HCT116 (cell line): Measurements from ENCODE around the gene GHR. TPM values are rescaled to one million over a fixed set of nuclear protein-coding genes. Genes with fewer than 3 reads are reported as not detected.

Experiments
- ATAC-seq: fragments of 200-7000 bp; cut with Tn5 transposase; 2 replicates; pipeline ENCODE4 v1.9.1; 2020; ENCODE audit warnings: mild to moderate bottlenecking, moderate library complexity
- BruUV-seq: library from RNA; stranded (reverse); fragments of 400-500 nt; replicated peaks from 2 replicates; lab custom pipeline; 2021; lab: Mats Ljungman, UMichigan
- CTCF ChIA-PET: fragments of 300-600 bp; sonication (Branson Sonifier 250); formaldehyde crosslinking; loops from one replicate; lab custom pipeline; 2021; ENCODE audit warnings: antibody characterized with exemption; lab: Charles Lee
- POLR2A ChIA-PET: fragments of 300-600, 350-600 bp; sonication (Branson Sonifier 250); formaldehyde crosslinking; loops from one replicate; lab custom pipeline; 2021; ENCODE audit warnings: antibody characterized with exemption; lab: Charles Lee
- RAD21 ChIA-PET, 2 experiments: fragments of 300-600 bp; sonication (Branson Sonifier 250); formaldehyde crosslinking; loops; one replicate each; lab custom pipeline; 2023; ENCODE audit warnings: low total read pairs in 2 of 2; ENCODE audit not compliant: uncharacterized antibody in 2 of 2, unreplicated experiment in 2 of 2, low non-redundant PET in 1 of 2; lab: Charles Lee
- DNase-seq: peaks from one replicate; pipeline ENCODE4 v3.0.0-alpha.2; 2010; ENCODE audit warnings: low read depth, low spot score
- H2AFZ ChIP-seq: fragments of 200-600 bp; shearing (Covaris generic), sonication (generic); 2 replicates; pipeline ENCODE4 v1.6.1; 2017; ENCODE audit warnings: low read depth, mixed run types, mixed read lengths, antibody characterized with exemption, low read length; ENCODE audit not compliant: poor library complexity, severe bottlenecking
- H3K27ac ChIP-seq: 2 replicates; pipeline ENCODE4 v1.5.1; 2012; ENCODE audit warnings: low read depth, low read length
- H3K27me3 ChIP-seq: fragments of 200-600 bp; sonication (generic); 2 replicates; pipeline ENCODE4 v1.6.1; 2016; ENCODE audit warnings: mixed run types, low read length, mixed read lengths; ENCODE audit not compliant: insufficient read depth
- H3K36me3 ChIP-seq, 2 experiments: fragments of 200-500 bp in 1 of 2; fragments of 200-600 bp in 1 of 2; sonication (Bioruptor generic) in 1 of 2; sonication (generic) in 1 of 2; 2 replicates each; pipeline versions ENCODE4 v1.5.1 to v1.6.1; 2014 to 2016; ENCODE audit warnings: low read length in 2 of 2, inconsistent platforms in 1 of 2, mixed read lengths in 1 of 2, mixed run types in 1 of 2; ENCODE audit not compliant: insufficient read depth in 2 of 2, control insufficient read depth in 1 of 2
- H3K4me1 ChIP-seq, 2 experiments: fragments of 200-600 bp in 1 of 2; sonication (generic) in 1 of 2; 2 replicates each; pipeline versions ENCODE4 v1.5.1 to v1.6.1; 2012 to 2017; ENCODE audit warnings: low read length in 2 of 2, inconsistent platforms in 1 of 2, mild to moderate bottlenecking in 1 of 2, mixed read lengths in 1 of 2, mixed run types in 1 of 2, moderate library complexity in 1 of 2; ENCODE audit not compliant: insufficient read depth in 2 of 2, control insufficient read depth in 1 of 2
- H3K4me2 ChIP-seq: fragments of 200-600 bp; sonication (generic); 2 replicates; pipeline ENCODE4 v1.6.1; 2017; ENCODE audit warnings: mixed run types, low read length, mixed read lengths
- H3K4me3 ChIP-seq, 2 experiments: fragments of 200-600 bp in 1 of 2; sonication (generic) in 1 of 2; replicated peaks in 1 of 2; 2 replicates each; pipeline ENCODE4 v1.5.1; 2011 to 2016; ENCODE audit warnings: low read length in 2 of 2, control low read depth in 1 of 2, low read depth in 1 of 2, mild to moderate bottlenecking in 1 of 2, mixed read lengths in 1 of 2, mixed run types in 1 of 2
- H3K79me2 ChIP-seq: fragments of 200-600 bp; sonication (generic); 2 replicates; pipeline ENCODE4 v1.6.1; 2017; ENCODE audit warnings: mild to moderate bottlenecking, mixed run types, low read length, moderate library complexity, mixed read lengths; ENCODE audit not compliant: insufficient read depth
- H3K9ac ChIP-seq: fragments of 200-600 bp; sonication (generic); 2 replicates; pipeline ENCODE4 v1.6.1; 2016; ENCODE audit warnings: low read length, mixed read lengths
- H3K9me2 ChIP-seq: fragments of 200-600 bp; sonication (generic), shearing (Covaris generic); 2 replicates; pipeline ENCODE4 v1.6.1; 2017; ENCODE audit warnings: mixed run types, mild to moderate bottlenecking, moderate library complexity; ENCODE audit not compliant: insufficient read depth
- H3K9me3 ChIP-seq, 2 experiments: fragments of 200-500 bp in 1 of 2; fragments of 200-600 bp in 1 of 2; sonication (Bioruptor generic) in 1 of 2; sonication (generic) in 1 of 2; 2 replicates each; pipeline ENCODE4 v1.6.1; 2014 to 2017; ENCODE audit warnings: low read length in 2 of 2, mixed read lengths in 2 of 2, inconsistent platforms in 1 of 2, low read depth in 1 of 2, mild to moderate bottlenecking in 1 of 2, mixed run types in 1 of 2, moderate library complexity in 1 of 2; ENCODE audit not compliant: control insufficient read depth in 1 of 2, insufficient read depth in 1 of 2
- H4K20me1 ChIP-seq: fragments of 200-600 bp; sonication (generic), shearing (Covaris generic); 2 replicates; pipeline ENCODE4 v1.6.1; 2017; ENCODE audit warnings: mixed run types, mild to moderate bottlenecking, moderate library complexity; ENCODE audit not compliant: insufficient read depth
- CBX3 ChIP-seq: IDR thresholded peaks from 2 replicates; pipeline ENCODE4 v1.6.1; 2012; ENCODE audit warnings: low read depth
- EGR1 ChIP-seq: IDR thresholded peaks from 2 replicates; pipeline ENCODE4 v1.6.1; 2012; ENCODE audit warnings: low read depth
- EZH2phosphoT487 ChIP-seq: fragments of 200-600 bp; IDR thresholded peaks from 2 replicates; pipeline ENCODE4 v1.6.1; 2018; ENCODE audit warnings: antibody characterized with exemption, borderline replicate concordance
- POLR2A ChIP-seq: IDR thresholded peaks from 2 replicates; pipeline ENCODE4 v1.7.0; 2011; ENCODE audit warnings: borderline replicate concordance; ENCODE audit not compliant: insufficient read depth, insufficient read length; ENCODE audit errors: extremely low read depth
- POLR2AphosphoS5 ChIP-seq: IDR thresholded peaks from 2 replicates; pipeline ENCODE4 v1.6.1; 2011; ENCODE audit warnings: mild to moderate bottlenecking, low read depth, low read length, moderate library complexity
- RAD21 ChIP-seq: IDR thresholded peaks from 2 replicates; pipeline ENCODE4 v1.6.1; 2012; ENCODE audit warnings: low read depth, mild to moderate bottlenecking
- SIN3A ChIP-seq: IDR thresholded peaks from 2 replicates; pipeline ENCODE4 v1.6.1; 2012; ENCODE audit warnings: low read depth
- SRF ChIP-seq: IDR thresholded peaks from 2 replicates; pipeline ENCODE4 v1.6.1; 2012; ENCODE audit warnings: low read depth
- ZFX ChIP-seq: fragments of 450-650 bp; IDR thresholded peaks from 2 replicates; pipeline ENCODE4 v1.6.1; 2017
- ZNF274 ChIP-seq: fragments of 200-500 bp; sonication (Bioruptor generic); IDR thresholded peaks from 2 replicates; pipeline ENCODE4 v1.6.1; 2014; ENCODE audit warnings: mild to moderate bottlenecking, low read depth, low read length, inconsistent platforms
- intact Hi-C: fragments of 100-400 bp; cut with micrococcal nuclease; formaldehyde crosslinking; loops from 2 replicates; pipeline ENCODE4 v1.10.0; 2022
- total RNA-seq: library from RNA; stranded (reverse); gene quantifications from one replicate; pipeline ENCODE4 v1.2.1, GENCODE V29; 2021; ENCODE audit not compliant: unreplicated experiment
- TF ChIP-seq, protein P1 (sequence below): IDR thresholded peaks from 2 replicates; pipeline ENCODE4 v1.6.1; 2012; ENCODE audit warnings: low read depth
- TF ChIP-seq, protein P2 (sequence below): IDR thresholded peaks from 2 replicates; pipeline ENCODE4 v1.6.1; 2011; ENCODE audit warnings: mild to moderate bottlenecking, low read length, moderate library complexity; ENCODE audit not compliant: insufficient replicate concordance; ENCODE audit errors: extremely low read depth

Gene GHR
- total RNA-seq, 1 experiment from 2014 or later = not detected

DNA sequence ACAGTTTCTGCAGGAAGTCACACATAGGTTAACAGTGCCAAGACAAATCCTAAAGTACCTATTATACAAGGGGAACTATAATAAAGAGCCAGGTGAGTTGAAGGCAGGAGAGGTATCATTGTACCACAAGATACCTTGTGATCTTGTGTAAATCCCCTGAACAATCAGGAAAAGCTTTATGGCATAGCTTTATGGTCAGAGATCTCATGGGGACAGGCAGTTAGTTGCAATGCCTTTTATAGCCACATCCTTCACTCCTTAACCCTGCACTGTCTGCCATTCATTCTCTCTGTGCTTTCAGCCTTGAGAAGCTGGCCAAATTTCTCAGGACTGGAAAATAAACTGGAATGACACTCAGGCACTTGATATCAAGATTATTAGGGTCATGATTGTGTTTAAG, 97.0 kb downstream of the GHR start:
- no peak overlapping the region for H3K4me2 ChIP-seq
- ChIA-PET CTCF (no interaction called here), RAD21 (no interaction called here), POLR2A (no interaction called here)
- H3K4me1 ChIP-seq = no peaks in the 10 kb centered on the region
- TF ChIP-seq SIN3A = no peak
- TF ChIP-seq POLR2AphosphoS5 = no peak
- TF ChIP-seq CBX3 = no peak
- no peak for TF ChIP-seq RAD21
- TF ChIP-seq SRF = no peak
- TF ChIP-seq, protein P1, sequence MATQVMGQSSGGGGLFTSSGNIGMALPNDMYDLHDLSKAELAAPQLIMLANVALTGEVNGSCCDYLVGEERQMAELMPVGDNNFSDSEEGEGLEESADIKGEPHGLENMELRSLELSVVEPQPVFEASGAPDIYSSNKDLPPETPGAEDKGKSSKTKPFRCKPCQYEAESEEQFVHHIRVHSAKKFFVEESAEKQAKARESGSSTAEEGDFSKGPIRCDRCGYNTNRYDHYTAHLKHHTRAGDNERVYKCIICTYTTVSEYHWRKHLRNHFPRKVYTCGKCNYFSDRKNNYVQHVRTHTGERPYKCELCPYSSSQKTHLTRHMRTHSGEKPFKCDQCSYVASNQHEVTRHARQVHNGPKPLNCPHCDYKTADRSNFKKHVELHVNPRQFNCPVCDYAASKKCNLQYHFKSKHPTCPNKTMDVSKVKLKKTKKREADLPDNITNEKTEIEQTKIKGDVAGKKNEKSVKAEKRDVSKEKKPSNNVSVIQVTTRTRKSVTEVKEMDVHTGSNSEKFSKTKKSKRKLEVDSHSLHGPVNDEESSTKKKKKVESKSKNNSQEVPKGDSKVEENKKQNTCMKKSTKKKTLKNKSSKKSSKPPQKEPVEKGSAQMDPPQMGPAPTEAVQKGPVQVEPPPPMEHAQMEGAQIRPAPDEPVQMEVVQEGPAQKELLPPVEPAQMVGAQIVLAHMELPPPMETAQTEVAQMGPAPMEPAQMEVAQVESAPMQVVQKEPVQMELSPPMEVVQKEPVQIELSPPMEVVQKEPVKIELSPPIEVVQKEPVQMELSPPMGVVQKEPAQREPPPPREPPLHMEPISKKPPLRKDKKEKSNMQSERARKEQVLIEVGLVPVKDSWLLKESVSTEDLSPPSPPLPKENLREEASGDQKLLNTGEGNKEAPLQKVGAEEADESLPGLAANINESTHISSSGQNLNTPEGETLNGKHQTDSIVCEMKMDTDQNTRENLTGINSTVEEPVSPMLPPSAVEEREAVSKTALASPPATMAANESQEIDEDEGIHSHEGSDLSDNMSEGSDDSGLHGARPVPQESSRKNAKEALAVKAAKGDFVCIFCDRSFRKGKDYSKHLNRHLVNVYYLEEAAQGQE = no peak
- TF ChIP-seq EGR1 = no peak
- no peak for TF ChIP-seq ZFX
- TF ChIP-seq, protein P2, sequence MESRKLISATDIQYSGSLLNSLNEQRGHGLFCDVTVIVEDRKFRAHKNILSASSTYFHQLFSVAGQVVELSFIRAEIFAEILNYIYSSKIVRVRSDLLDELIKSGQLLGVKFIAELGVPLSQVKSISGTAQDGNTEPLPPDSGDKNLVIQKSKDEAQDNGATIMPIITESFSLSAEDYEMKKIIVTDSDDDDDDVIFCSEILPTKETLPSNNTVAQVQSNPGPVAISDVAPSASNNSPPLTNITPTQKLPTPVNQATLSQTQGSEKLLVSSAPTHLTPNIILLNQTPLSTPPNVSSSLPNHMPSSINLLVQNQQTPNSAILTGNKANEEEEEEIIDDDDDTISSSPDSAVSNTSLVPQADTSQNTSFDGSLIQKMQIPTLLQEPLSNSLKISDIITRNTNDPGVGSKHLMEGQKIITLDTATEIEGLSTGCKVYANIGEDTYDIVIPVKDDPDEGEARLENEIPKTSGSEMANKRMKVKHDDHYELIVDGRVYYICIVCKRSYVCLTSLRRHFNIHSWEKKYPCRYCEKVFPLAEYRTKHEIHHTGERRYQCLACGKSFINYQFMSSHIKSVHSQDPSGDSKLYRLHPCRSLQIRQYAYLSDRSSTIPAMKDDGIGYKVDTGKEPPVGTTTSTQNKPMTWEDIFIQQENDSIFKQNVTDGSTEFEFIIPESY = no peak
- TF ChIP-seq ZNF274 = no peak
- TF ChIP-seq POLR2A = no peak
- no peak for TF ChIP-seq EZH2phosphoT487
- DNase-seq (no peak), ATAC-seq (no peak)
- BruUV-seq = no TSS peak
- H3K27ac ChIP-seq = no peak overlapping the region
- H3K4me3 ChIP-seq = no peak overlapping the region
- no peaks in the 10 kb centered on the region for H3K9me3 ChIP-seq
- H4K20me1 ChIP-seq = no peaks in the 10 kb centered on the region
- intact Hi-C loops = no loop called here
- H3K27me3 ChIP-seq = no peaks in the 10 kb centered on the region
- H3K9me2 ChIP-seq = no peaks in the 10 kb centered on the region
- H3K9ac ChIP-seq = no peak overlapping the region
- H3K79me2 ChIP-seq = no peaks in the 10 kb centered on the region
- H2AFZ ChIP-seq = no peak overlapping the region
- no peaks in the 10 kb centered on the region for H3K36me3 ChIP-seq
